Right renal pelvis (tissue), 4 donors: Measurements from ENCODE around the gene HSPB9. TPM values are rescaled to one million over a fixed set of nuclear protein-coding genes. Genes with fewer than 3 reads are reported as not detected.
"Not testable (repeated sequence)": the region's sequence is repeated elsewhere in the genome, so short reads cannot be mapped to it uniquely, and the experiment has no call there.

ENCODE experiments used
- DNase-seq, 4 donors: peaks; one replicate each; pipeline ENCODE4 v3.0.0-alpha.2; 2013; ENCODE audit warnings: low read depth in 4 of 4, low spot score in 3 of 4, missing footprints in 1 of 4
- polyA plus RNA-seq, 4 donors: library from polyadenylated mRNA; unstranded; fragments of 120-200 nt; gene quantifications; one replicate each; pipeline ENCODE4 v1.2.1, GENCODE V29; 2013; ENCODE audit not compliant: insufficient read length in 4 of 4

Gene HSPB9
- polyA plus RNA-seq, 4 donors, result 0.14 to 0.31 (median 0.21) TPM

- DNase-seq, result no peak
Observed at GRCh38 chr17:42138749-42139492, 16.3 kb downstream of the HSPB9 start.

GRCh38 chr17:42140690-42141089 is 18.1 kb downstream of the HSPB9 start:
- DNase-seq, result not testable (repeated sequence)

GRCh38 chr17:42141382-42141781 is 18.8 kb downstream of the HSPB9 start:
- no peak for DNase-seq

GRCh38 chr17:42142371-42142896 is 19.8 kb downstream of the HSPB9 start:
- no peak for DNase-seq

- not testable (repeated sequence) for DNase-seq
Observed at GRCh38 chr17:42143138-42143537, 20.5 kb downstream of the HSPB9 start.

- no peak for DNase-seq
Observed at GRCh38 chr17:42146911-42147607, 24.5 kb downstream of the HSPB9 start.

- no peak for DNase-seq
Observed at GRCh38 chr17:42153919-42154742, 31.5 kb downstream of the HSPB9 start.

GRCh38 chr17:42155614-42156045 is 33.0 kb downstream of the HSPB9 start:
- DNase-seq, result no peak

GRCh38 chr17:42159796-42160530 is 37.4 kb downstream of the HSPB9 start:
- DNase-seq, result no peak

GRCh38 chr17:42160531-42160910 is 37.9 kb downstream of the HSPB9 start:
- no peak for DNase-seq

- no peak for DNase-seq
Observed at GRCh38 chr17:42163113-42163512, 40.5 kb downstream of the HSPB9 start.

- DNase-seq, result no peak
Observed at GRCh38 chr17:42163696-42164407, 41.2 kb downstream of the HSPB9 start.

GRCh38 chr17:42165751-42166150 is 43.1 kb downstream of the HSPB9 start:
- DNase-seq, result no peak

- DNase-seq, result no peak
Observed at GRCh38 chr17:42166196-42166763, 43.7 kb downstream of the HSPB9 start.

- no peak for DNase-seq
Observed at GRCh38 chr17:42167807-42168206, 45.2 kb downstream of the HSPB9 start.

- DNase-seq, result no peak
Observed at GRCh38 chr17:42169351-42169750, 46.7 kb downstream of the HSPB9 start.

- no peak for DNase-seq
Observed at GRCh38 chr17:42171831-42172230, 49.2 kb downstream of the HSPB9 start.
